HTR-8/SVneo (cell line): ENCODE measurements around the gene LGSN.
"Not testable (repeated sequence)": the region's sequence is repeated elsewhere in the genome, so short reads cannot be mapped to it uniquely, and the experiment has no call there.

Experiments used
- DNase-seq: peaks from one replicate; pipeline ENCODE4 v3.0.0; 2011; ENCODE audit warnings: low spot score, mixed read lengths; ENCODE audit not compliant: insufficient read length
- FAIRE-seq: peaks from 2 replicates; lab custom pipeline; 2011; peaks lifted over from hg19 to GRCh38; lab: Jason Lieb, UNC

LGSN gene, protein sequence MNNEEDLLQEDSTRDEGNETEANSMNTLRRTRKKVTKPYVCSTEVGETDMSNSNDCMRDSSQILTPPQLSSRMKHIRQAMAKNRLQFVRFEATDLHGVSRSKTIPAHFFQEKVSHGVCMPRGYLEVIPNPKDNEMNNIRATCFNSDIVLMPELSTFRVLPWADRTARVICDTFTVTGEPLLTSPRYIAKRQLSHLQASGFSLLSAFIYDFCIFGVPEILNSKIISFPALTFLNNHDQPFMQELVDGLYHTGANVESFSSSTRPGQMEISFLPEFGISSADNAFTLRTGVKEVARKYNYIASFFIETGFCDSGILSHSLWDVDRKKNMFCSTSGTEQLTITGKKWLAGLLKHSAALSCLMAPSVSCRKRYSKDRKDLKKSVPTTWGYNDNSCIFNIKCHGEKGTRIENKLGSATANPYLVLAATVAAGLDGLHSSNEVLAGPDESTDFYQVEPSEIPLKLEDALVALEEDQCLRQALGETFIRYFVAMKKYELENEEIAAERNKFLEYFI

DNA sequence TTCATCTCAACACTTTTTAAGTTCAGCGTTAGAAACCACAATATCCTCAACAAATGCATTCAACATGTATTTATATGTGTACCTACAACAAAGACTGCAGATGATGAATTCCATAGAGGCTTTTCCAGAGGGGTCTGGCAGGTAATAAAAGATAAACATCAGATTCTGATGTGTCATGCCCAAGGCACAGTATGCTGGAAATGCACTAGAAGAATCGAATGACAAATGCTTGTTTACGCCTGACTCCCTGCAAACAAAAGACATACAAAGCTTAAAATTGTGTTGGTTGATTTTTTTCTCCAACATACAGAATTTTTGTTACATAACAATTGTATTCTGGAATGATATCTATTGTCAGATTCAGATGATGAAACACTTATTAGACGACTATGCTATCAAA lies at the start of gene LGSN:
TSS of gene LGSN (minus strand) at position 45 of the 400 bp plus-strand sequence. CDS start at position 5, 40 bp downstream.
- FAIRE-seq (no peak), DNase-seq (no peak)

DNA sequence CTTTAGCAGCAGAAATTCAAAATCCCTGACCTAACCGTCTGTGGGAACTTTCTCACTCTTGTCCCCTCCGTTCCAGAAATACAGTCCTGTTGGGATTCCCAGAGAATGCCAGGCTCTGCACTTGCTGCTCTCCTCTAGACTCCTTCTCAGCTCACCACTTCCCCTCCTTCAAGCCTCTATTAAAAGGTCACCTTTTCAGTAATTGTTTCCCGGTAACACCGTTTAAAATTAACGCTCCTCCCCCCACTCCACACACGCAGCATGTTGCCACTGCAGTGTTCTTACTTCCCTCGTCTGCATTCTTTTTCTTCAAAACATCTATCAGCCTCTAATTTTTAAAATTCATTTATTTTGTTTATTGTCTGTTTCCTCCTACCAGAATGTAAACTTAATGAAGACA lies 48.6 kb upstream of the LGSN start:
- DNase-seq (no peak), FAIRE-seq (no peak)

DNA sequence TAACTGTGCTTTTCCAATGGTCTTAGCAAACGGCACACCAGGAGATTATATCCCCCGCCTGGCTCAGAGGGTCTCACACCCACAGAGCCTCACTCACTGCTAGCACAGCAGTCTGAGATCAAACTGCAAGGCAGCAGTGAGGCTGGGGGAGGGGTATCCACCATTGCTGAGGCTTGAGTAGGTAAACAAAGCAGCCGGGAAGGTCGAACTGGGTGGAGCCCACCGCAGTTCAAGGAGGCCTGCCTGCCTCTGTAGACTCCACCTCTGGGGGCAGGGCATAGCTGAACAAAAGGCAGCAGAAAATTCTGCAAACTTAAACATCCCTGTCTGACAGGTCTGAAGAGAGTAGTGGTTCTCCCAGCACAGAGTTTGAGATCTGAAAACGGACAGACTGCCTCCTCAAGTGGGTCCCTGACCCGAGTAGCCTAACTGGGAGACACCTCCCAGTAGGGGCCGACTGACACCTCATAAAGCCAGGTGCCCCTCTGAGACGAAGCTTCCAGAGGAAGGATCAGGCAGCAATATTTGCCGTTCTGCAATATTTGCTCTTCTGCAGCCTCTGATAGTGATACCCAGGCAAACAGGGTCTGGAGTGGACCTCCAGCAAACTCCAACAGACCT lies 42.8 kb upstream of the LGSN start:
- not testable (repeated sequence) for DNase-seq, FAIRE-seq

DNA sequence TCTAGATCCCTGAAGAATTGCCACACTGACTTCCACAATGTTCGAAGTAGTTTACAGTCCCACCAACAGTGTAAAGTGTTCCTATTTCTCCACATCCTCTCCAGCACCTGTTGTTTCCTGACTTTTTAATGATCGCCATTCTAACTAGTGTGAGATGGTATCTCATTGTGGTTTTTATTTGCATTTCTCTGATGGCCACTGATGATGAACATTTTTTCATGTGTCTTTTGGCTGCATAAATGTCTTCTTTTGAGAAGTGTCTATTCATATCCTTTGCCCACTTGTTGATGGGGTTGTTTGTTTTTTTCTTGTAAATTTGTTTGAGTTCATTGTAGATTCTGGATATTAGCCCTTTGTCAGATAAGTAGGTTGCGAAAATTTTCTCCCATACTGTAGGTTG lies 37.6 kb upstream of the LGSN start:
- not testable (repeated sequence) for FAIRE-seq, DNase-seq

DNA sequence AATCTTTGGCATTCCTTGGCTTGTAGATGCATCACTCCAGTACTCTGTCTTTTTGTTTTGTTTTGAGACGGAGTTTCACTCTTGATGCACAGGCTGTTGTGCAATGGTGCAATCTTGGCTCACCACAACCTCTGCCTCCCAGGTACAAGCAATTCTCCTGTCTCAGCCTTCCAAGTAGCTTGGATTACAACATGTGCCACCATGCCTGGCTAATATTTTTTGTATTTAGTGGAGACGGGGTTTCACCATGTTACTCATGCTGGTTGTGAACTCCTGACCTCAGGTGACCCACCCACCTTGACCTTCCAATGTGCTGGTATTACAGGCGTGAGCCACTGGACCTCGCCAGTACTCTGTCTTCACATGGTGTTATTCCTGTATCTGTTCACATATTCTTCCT lies 35.8 kb upstream of the LGSN start:
- DNase-seq (no peak), FAIRE-seq (no peak)

DNA sequence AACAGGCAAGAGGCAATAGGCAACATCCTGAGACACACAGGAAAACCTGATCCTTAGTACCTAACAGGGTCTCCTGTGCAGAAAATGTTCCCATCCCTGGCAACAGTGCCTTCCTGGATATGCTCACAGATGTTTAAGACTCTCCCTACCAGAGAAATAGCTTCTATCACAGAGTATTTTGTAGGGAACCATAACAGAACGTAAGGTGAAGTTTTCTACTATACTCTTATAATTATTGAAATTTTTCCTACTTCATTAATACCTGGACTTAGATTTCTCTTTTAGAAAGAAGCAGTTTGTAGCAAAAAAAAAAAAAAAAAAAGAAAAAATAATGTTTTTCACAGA lies 33.5 kb upstream of the LGSN start:
- DNase-seq (no peak), FAIRE-seq (no peak)

DNA sequence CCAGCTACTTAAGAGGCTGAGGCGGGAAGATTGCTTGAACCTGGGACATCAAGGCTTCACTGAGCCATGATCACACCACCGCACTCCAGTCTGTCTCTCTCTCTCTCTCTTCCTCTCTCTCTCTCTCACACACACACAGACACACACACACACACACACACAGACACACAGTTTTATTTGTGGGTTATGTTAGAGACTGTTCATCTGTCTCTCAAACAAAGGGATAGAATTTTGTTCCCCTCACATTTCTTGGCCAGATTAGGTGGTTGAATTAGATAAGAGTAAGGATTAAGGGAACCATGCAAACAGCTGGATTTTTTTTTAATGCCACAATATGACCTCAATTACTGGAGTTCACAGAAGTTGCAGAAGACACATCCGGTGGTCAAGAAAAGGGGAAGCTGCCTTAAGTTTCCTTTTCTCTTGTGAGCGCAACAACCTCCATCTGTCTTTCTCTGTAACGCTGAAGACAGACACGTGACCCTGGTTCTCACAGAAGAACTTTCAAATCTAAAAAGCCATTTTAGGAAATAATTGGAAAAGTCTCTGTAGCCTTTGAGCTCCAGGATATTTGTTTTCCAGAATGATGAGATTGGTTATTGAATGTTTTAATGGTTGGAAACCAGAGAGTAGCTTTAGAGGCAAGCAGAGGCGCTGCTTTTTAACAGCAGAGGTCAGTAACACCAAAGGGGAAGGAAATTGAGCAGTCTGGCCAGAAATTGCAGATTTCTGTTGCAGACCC lies 32.9 kb upstream of the LGSN start:
- FAIRE-seq (no peak), DNase-seq (peak; percentile 10)

DNA sequence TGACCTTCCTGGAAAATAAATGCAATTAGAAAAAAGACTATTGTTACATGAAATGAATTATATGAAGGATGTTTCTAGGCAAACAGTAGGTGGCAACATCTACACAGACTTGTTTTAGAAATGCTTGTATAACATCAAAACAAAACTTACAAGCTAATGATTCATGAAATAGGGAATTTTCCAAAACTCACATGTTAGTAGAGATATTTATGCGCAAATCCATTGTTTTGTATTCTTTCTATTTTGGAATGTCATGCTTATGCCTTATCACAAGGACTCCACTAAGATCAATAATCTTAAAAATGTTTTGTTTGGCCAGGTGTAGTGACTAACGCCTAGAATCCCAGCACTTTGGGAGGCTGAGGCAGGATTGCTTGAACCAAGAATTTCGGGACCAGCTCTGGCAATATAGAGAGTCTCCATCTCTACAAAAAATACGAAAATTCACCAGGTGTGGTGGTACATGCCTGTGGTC lies 32.3 kb upstream of the LGSN start:
- FAIRE-seq (no peak), DNase-seq (peak; percentile 3)

DNA sequence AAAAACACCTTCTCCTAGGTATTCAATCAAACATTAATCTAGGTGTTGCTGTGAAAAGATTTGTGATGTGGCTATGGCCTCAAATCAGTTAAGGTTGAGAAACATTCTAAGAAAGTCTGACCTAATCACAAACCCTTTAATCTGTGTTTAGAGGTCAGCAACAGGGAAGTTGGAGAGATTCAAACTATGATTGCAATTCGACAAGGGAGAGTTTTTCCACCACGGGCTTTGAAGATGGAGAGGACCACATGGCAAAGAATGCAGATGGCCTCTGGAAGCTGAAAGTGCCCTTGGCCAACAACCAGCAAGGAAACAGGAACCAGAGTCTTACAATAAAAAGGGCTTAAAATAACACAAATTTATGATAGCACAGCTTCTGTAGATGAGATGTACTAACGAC lies 29.6 kb upstream of the LGSN start:
- no peak for DNase-seq
- no peak for FAIRE-seq

DNA sequence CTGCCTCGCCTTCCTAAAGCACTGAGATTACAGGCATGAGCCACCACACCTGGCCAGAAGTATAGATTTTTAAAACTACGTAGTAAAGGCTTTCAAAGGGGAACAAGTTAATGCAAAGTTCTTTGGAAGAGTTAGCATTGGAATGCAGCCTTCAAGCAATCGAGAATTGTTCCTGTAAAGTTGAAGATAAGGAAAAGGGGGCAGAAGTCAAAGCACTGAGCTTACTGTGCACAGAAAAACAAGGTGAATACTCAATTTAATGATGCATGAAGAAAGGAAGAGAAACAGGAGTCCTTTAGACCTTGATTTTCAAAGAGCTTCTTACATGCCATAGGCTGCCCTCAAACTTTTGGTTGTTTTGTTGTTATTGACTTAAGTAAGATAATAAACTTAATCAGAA lies 29.1 kb upstream of the LGSN start:
- no peak for DNase-seq
- no peak for FAIRE-seq

DNA sequence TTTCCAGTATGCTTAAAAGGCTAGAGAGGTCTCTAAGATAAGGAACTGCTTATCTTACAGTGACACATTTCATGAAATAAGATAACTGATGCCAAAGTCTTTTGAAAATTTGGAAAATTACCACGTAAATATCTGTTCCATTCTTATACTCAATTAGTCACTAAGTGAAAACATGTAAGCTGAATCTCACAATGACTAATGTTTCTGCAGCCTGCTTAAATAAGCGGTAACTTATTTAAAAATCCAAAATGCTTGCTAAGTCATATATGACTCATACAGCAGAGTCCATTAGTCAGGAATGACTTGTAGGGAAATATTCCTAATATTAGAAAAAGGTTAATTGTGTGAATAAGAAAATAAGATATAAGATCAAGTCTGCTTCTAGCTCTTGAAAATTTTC lies 27.8 kb upstream of the LGSN start:
- DNase-seq (peak; percentile 21), FAIRE-seq (no peak)

DNA sequence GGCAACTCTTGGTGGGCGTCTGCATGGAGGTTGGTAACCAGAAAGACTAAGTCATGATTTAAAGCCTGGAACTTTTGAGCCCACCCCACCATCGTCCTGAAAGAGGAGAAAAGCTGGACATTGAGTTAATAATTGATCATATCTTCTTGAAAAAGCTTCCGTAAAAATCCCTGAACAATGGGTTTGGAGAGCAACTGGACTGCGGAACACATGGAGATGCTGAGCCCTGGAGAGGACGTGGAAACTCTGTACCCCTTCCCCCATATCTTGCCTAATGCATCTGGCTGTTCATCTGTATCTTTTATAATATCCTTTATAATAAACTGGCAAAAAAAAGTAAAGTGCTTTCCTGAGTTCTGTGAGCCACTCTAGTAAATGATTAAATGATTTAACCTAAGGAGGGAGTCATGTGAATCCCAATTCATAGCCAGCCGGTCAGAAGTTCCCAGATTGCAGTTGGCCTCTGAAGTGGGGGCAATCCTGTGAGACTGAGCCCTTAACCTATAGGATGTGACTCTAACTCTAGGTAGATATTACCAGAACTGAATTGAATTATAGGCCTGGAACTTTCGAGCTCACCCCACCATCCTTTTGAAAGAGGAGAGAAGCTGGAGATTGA lies 26.5 kb upstream of the LGSN start:
- no peak for FAIRE-seq
- DNase-seq = no peak

DNA sequence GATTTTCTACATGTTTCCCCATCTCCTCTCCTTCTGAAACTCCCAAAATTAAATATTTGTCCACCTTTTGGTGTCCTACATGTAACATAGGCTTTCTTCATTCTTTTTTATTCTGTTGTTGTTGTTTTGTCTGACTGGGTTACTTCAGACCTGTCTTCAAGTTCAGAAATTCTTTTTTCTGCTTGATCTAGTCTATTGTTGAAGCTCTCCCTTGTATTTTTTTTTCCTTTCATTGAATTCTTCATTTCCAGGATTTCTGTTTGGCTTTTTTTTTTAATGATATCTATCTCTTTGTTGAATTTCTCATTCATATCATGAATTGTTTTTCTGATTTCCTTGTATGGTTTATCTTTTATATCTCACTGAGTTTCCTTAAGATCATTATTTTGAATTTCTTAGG lies 20.6 kb upstream of the LGSN start:
- DNase-seq (no peak), FAIRE-seq (no peak)

DNA sequence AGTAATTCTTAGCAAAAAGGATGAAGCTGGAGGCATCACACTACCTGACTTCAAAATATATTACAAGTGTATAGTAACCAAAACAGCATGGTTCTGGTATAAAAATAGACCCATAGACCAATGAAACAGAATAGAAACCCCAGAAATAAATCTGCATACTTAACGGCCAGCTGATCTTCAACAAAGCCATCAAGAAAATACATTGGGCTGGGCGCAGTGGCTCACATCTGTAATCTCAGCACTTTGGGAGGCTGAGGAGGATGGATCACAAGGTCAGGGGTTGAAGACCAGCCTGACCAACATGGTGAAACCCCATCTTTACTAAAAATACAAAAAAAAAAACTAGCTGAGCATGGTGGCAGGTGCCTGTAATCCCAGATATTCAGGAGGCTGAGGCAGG lies 14.9 kb upstream of the LGSN start:
- not testable (repeated sequence) for DNase-seq

DNA sequence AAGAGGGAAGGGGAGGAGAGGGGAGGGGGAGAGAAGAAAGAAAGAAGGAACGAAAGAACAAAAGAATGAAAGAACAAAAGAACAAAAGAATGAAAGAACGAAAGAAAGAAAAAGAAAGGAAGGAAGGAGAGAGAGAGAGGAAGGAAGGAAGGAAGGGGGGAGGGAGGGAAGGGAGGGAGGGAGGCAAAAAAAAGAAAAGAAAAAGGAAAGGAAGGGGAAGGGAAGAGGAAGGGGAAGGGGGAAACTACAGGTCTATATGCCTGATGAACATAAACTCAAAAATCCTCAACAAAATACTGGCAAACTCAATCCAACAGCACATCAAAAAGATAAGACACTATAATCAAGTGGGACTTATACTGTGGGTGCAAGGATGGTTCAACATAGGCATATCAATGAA lies 13.7 kb upstream of the LGSN start:
- DNase-seq (no peak), FAIRE-seq (no peak)

More for the DNA sequence above, 14.9 kb upstream of the LGSN start:
- not testable (repeated sequence) for FAIRE-seq

DNA sequence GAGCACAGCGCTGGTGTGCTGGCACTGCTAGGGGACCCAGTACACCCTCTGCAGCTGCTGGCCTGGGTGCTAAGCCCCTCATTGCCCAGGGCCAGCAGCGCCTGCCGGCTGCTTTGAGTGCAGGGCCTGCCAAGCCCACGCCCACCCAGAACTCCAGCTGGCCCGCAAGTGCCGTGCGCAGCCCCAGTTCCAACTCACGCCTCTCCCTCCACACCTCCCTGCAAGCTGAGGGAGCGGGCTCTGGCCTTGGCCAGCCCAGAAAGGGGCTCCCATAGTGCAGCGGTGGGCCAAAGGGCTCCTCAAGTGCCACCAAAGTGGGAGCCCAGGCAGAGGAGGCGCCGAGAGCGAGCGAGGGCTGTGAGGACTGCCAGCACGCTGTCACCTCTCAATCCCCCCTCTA lies 6.8 kb upstream of the LGSN start:
- not testable (repeated sequence) for DNase-seq, FAIRE-seq

DNA sequence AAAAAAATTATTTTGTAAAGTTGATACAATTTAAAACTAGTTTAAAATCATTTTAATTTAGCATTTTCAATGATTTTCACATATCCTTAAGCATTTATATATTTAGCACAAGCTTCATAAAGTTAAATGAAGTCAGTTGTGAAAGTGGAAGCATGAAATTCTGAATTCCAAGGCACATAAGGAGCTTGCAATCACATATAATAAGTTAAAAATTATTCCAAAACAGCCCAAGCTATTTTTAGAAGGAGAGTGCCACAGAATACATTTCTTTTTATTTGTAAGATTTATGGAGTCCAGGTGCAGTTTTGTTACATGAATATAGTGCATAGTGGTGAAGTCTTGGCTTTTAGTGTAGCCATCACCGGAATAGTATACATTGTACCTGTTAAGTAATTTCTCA lies 3.2 kb upstream of the LGSN start:
- FAIRE-seq (no peak), DNase-seq (no peak)

DNA sequence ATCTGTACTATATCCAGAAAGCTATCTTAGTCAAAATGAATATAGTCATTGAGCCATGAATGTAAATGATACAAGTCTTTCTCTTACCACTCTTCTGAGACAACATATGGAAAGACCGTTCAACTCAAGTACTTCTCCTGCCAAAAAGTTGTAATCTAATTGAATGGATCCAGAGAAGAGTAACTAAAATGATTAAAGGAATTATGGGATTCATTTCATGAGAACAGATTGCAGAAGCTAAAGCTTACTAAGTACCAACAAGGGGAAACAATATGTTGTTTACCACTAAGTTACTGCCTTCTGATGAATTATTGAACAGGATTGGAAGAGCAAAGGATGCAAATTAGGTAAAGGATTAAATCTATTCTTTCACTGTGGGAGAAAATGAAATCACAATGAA lies 2.0 kb upstream of the LGSN start:
- DNase-seq (no peak), FAIRE-seq (no peak)

DNA sequence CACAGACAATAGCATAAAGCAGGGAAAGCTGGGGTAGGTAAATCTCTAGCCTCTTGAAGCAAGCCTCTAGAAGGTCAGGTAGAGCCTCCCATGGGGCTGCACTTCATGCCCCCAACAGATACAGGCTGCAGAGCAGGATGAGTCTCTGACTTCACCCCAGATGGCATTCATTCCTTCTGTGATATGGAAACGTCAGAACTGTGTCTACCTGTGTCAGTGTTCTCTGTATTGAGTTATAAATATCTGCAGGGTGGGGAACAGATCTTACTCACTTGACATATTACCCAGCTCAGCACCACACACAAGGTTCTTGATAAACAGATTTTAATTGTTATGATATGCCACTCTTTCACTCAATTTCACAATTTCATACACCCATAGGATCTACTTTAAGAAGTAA lies 2.1 kb downstream of the LGSN start:
- no peak for FAIRE-seq

DNA sequence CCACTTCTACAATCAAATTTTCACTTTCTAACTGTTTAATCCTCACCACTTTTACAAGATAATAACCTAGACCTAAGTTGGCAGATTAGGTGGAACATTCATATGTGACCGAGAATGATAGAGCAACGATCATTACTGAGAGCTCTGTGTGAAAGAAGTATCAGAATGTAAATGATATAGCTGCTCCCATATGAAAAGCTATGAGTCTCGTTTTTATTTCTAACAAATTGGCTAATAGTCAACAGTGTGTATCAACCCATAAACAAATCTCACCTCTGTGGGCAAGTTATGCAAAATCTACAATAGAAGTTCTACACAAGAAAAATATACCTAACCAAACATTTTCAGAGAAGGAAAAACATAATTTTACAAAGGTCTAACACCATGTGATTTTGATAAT lies 3.7 kb downstream of the LGSN start:
- FAIRE-seq (no peak), DNase-seq (no peak)

More for the DNA sequence above, 2.1 kb downstream of the LGSN start:
- DNase-seq = no peak
